GM18505 (cell line): Measurements from ENCODE around the gene ANP32A.

Experiments used
- ATAC-seq: cut with Tn5 transposase; IDR thresholded peaks from one replicate; pipeline ENCODE4 v1.9.1; 2021; ENCODE audit not compliant: unreplicated experiment
- POLR2A ChIP-seq: IDR thresholded peaks from 4 replicates; pipeline ENCODE4 v1.6.1; 2011; ENCODE audit warnings: borderline replicate concordance; ENCODE audit not compliant: insufficient read depth, insufficient read length; ENCODE audit errors: extremely low read depth

ANP32A gene

GRCh38 chr15:68830141-68830785 is 9.6 kb upstream of the ANP32A start:
- no peak for ATAC-seq
- TF ChIP-seq POLR2A: no peak

GRCh38 chr15:68829068-68829467 is 8.4 kb upstream of the ANP32A start:
- ATAC-seq: no peak
- TF ChIP-seq POLR2A: no peak

GRCh38 chr15:68823561-68823960 is 2.9 kb upstream of the ANP32A start:
- no peak for ATAC-seq

GRCh38 chr15:68822818-68823217 is 2.1 kb upstream of the ANP32A start:
- no peak for TF ChIP-seq POLR2A
- ATAC-seq: no peak

More at GRCh38 chr15:68823561-68823960, 2.9 kb upstream of the ANP32A start:
- TF ChIP-seq POLR2A: no peak

- ATAC-seq: no peak
- no peak for TF ChIP-seq POLR2A
These were observed 1.2 kb upstream of the ANP32A start for GRCh38 chr15:68821841-68822381.

- ATAC-seq: peak; percentile 18
- no peak for TF ChIP-seq POLR2A
These were observed 620 bp upstream of the ANP32A start for GRCh38 chr15:68821190-68821840.

- peak; percentile 43 for TF ChIP-seq POLR2A
- no peak for ATAC-seq
These were observed 1.0 kb downstream of the ANP32A start for GRCh38 chr15:68819495-68820294.

GRCh38 chr15:68818769-68819494 is 1.8 kb downstream of the ANP32A start:
- peak; percentile 69 for TF ChIP-seq POLR2A
- ATAC-seq: no peak

- peak; percentile 66 for TF ChIP-seq POLR2A
- no peak for ATAC-seq
These were observed 2.5 kb downstream of the ANP32A start for GRCh38 chr15:68818066-68818768.

GRCh38 chr15:68817304-68818065 is 3.2 kb downstream of the ANP32A start:
- ATAC-seq: no peak
- TF ChIP-seq POLR2A: peak; percentile 64

- no peak for ATAC-seq
- TF ChIP-seq POLR2A: no peak
These were observed 3.8 kb downstream of the ANP32A start for GRCh38 chr15:68816795-68817303.
